SK-N-SH (cell line): ENCODE measurements around the gene SLCO2A1. TPM values are rescaled to one million over a fixed set of nuclear protein-coding genes. Genes with fewer than 3 reads are reported as not detected.

Experiments
- CTCF ChIA-PET: fragments of 300-600, 350-600 bp; formaldehyde crosslinking; extraction: SDS; loops from one replicate; lab custom pipeline; 2021; lab: Yijun Ruan, JAX
- POLR2A ChIA-PET: fragments of 350-600 bp; sonication (Branson Sonifier 250); formaldehyde crosslinking; extraction: SDS; loops from one replicate; lab custom pipeline; 2020; ENCODE audit warnings: antibody characterized with exemption, inconsistent platforms; lab: Yijun Ruan, JAX
- DNase-seq: peaks from one replicate; pipeline ENCODE4 v3.0.0; 2012
- H2AFZ ChIP-seq: fragments of 200-600 bp; sonication (generic); 2 replicates; pipeline ENCODE4 v1.8.1; 2016; ENCODE audit warnings: antibody characterized with exemption, mild to moderate bottlenecking, low read depth
- H3F3A ChIP-seq: fragments of 200-600 bp; sonication (generic); replicated peaks from 2 replicates; pipeline ENCODE3; 2016; ENCODE audit warnings: antibody characterized with exemption, mild to moderate bottlenecking; ENCODE audit not compliant: insufficient read depth
- H3K27ac ChIP-seq, 2 experiments: fragments of 200-500 bp in 1 of 2; fragments of 200-600 bp in 1 of 2; sonication (Bioruptor generic) in 1 of 2; sonication (generic), shearing (Covaris generic) in 1 of 2; 2 replicates each; pipeline versions ENCODE4 v1.5.1 to v1.6.1; 2014 to 2016; ENCODE audit warnings: low read depth in 2 of 2, inconsistent platforms in 1 of 2, low read length in 1 of 2, mild to moderate bottlenecking in 1 of 2, mixed read lengths in 1 of 2
- H3K27me3 ChIP-seq: fragments of 200-600 bp; sonication (generic), shearing (Covaris generic); 2 replicates; pipeline ENCODE4 v1.6.1; 2016; ENCODE audit warnings: mixed run types; ENCODE audit not compliant: insufficient read depth
- H3K36me3 ChIP-seq, 2 experiments: fragments of 200-500 bp in 1 of 2; fragments of 200-600 bp in 1 of 2; sonication (Bioruptor generic) in 1 of 2; sonication (generic) in 1 of 2; replicated peaks in 1 of 2; 2 replicates each; pipeline versions ENCODE3 to v1.5.1; 2014 to 2016; ENCODE audit warnings: low read length in 1 of 2, mild to moderate bottlenecking in 1 of 2; ENCODE audit not compliant: insufficient read depth in 2 of 2, control insufficient read depth in 1 of 2
- H3K4me1 ChIP-seq, 2 experiments: fragments of 200-500 bp in 1 of 2; fragments of 200-600 bp in 1 of 2; sonication (Bioruptor generic) in 1 of 2; sonication (generic), shearing (Covaris generic) in 1 of 2; 2 replicates each; pipeline versions ENCODE4 v1.5.1 to v1.6.1; 2014 to 2016; ENCODE audit warnings: low read depth in 1 of 2, low read length in 1 of 2, mixed run types in 1 of 2; ENCODE audit not compliant: insufficient read depth in 2 of 2, control insufficient read depth in 1 of 2
- H3K4me2 ChIP-seq: fragments of 200-600 bp; sonication (generic), shearing (Covaris generic); 2 replicates; pipeline ENCODE4 v1.6.1; 2017; ENCODE audit warnings: mixed run types
- H3K4me3 ChIP-seq, 2 experiments: fragments of 200-500 bp in 1 of 2; fragments of 200-600 bp in 1 of 2; sonication (Bioruptor generic) in 1 of 2; sonication (generic), shearing (Covaris generic) in 1 of 2; 2 replicates each; pipeline versions ENCODE4 v1.5.1 to v1.8.1; 2014 to 2016; ENCODE audit warnings: low read depth in 2 of 2, inconsistent platforms in 1 of 2, low read length in 1 of 2, mild to moderate bottlenecking in 1 of 2, mixed read lengths in 1 of 2, moderate library complexity in 1 of 2
- H3K79me2 ChIP-seq: fragments of 200-600 bp; sonication (generic); 2 replicates; pipeline ENCODE4 v1.8.1; 2017; ENCODE audit warnings: mild to moderate bottlenecking; ENCODE audit not compliant: insufficient read depth
- H3K9ac ChIP-seq: fragments of 200-600 bp; sonication (generic); 2 replicates; pipeline ENCODE4 v1.6.1; 2017; ENCODE audit warnings: mixed run types
- H3K9me2 ChIP-seq: fragments of 200-600 bp; sonication (generic); 2 replicates; pipeline ENCODE4 v1.6.1; 2017; ENCODE audit warnings: mixed run types
- H3K9me3 ChIP-seq: fragments of 200-600 bp; sonication (generic); 2 replicates; pipeline ENCODE4 v1.6.1; 2017; ENCODE audit warnings: mixed run types, mild to moderate bottlenecking, moderate library complexity
- H4K20me1 ChIP-seq: fragments of 200-600 bp; sonication (generic); 2 replicates; pipeline ENCODE4 v1.6.1; 2017; ENCODE audit warnings: mild to moderate bottlenecking, mixed run types; ENCODE audit not compliant: insufficient read depth
- ELF1 ChIP-seq: IDR thresholded peaks from 2 replicates; pipeline ENCODE4 v1.4.0; 2012
- FOXJ3 ChIP-seq: sonication (generic); formaldehyde crosslinking; IDR thresholded peaks from 2 replicates; pipeline ENCODE4 v1.5.1; 2020; ENCODE audit warnings: mild to moderate bottlenecking, missing genetic modification reagents
- GABPA ChIP-seq: IDR thresholded peaks from 2 replicates; pipeline ENCODE4 v1.4.0; 2012; ENCODE audit warnings: low read depth, mild to moderate bottlenecking
- RFX5 ChIP-seq: IDR thresholded peaks from 2 replicates; pipeline ENCODE4 v1.6.1; 2012; ENCODE audit warnings: mild to moderate bottlenecking, improper control_type of control experiment, low read length
- TCF12 ChIP-seq: IDR thresholded peaks from 2 replicates; pipeline ENCODE4 v1.4.0; 2012
- TEAD4 ChIP-seq: IDR thresholded peaks from 2 replicates; pipeline ENCODE4 v1.4.0; 2012; ENCODE audit warnings: mild to moderate bottlenecking, borderline replicate concordance; ENCODE audit not compliant: insufficient read depth
- USF1 ChIP-seq: IDR thresholded peaks from 2 replicates; pipeline ENCODE4 v1.4.0; 2012; ENCODE audit warnings: low read depth, borderline replicate concordance
- YY1 ChIP-seq: IDR thresholded peaks from 2 replicates; pipeline ENCODE4 v1.4.0; 2012; ENCODE audit warnings: low read depth, mild to moderate bottlenecking
- ZBTB33 ChIP-seq: IDR thresholded peaks from 2 replicates; pipeline ENCODE4 v1.4.0; 2012; ENCODE audit warnings: low read depth, borderline replicate concordance
- WGBS: methylation state at CpG from one replicate; pipeline ENCODE4 v1.1.6; 2017; ENCODE audit warnings: low lambda C conversion rate; 5-methylcytosine and 5-hydroxymethylcytosine counted together
- polyA plus RNA-seq, 3 experiments: library from polyadenylated mRNA; depleted of rRNA; stranded (reverse); fragments of >200 nt; gene quantifications; 2 replicates each; pipeline ENCODE4 v1.2.3, GENCODE V29; 2012
- TF ChIP-seq, protein P1 (sequence below): IDR thresholded peaks from 2 replicates; pipeline ENCODE4; 2012
- TF ChIP-seq, protein P2 (sequence below): fragments of 150-350 bp; IDR thresholded peaks from 2 replicates; pipeline ENCODE4 v1.6.1; 2017; ENCODE audit warnings: antibody characterized with exemption, low read length, low read depth, borderline replicate concordance
- TF ChIP-seq, protein P3 (sequence below): IDR thresholded peaks from 2 replicates; pipeline ENCODE4 v1.4.0; 2012; ENCODE audit warnings: low read depth

Gene SLCO2A1
- polyA plus RNA-seq, 1 of the 3 experiments (the other 2 are of a cell fraction): 9.3 TPM

DNA sequence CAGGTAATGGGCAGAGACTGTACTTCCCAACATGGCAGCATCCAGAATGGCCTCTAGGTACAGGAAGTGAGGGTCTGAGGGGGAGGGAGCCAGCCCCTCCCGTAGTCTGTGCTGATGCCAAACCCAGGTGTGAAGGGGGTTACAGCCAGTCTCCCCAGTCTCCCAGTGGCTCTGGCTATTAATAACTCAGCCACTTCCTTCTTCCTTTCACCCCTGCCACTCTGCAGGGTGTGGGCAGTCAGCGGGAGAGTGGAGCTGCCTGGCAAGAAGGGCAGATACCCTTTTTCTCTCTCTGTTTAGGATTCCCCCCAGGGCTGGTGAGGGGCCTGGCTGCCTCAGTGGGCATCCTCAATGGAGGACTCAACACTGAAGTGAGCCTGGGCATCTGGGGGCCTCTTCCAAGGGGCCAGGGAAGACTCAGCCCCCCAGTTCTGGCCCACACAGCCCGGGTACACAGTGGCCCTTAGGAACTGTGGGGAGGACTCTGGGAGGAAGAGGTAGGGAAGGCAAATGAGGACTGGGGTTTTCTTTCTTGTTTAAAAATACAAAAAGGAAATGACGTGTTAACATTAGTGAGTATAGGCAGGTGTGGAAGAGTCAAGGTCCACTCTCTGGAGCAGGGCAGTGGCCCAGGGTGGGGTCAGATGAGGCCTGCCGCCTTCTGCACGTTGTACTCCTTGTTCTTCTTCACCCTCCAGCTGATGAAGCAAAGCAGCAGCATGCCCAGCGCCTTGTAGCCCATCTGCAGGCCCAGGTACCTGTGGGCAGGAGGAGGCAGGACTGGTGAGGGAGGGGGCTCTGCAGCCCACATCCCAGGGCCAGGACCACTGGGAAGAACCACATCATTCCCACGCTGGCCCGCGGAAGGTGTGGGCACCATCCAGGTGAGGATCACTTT lies 95.4 kb downstream of the SLCO2A1 start (continued):
- TF ChIP-seq, protein P1, sequence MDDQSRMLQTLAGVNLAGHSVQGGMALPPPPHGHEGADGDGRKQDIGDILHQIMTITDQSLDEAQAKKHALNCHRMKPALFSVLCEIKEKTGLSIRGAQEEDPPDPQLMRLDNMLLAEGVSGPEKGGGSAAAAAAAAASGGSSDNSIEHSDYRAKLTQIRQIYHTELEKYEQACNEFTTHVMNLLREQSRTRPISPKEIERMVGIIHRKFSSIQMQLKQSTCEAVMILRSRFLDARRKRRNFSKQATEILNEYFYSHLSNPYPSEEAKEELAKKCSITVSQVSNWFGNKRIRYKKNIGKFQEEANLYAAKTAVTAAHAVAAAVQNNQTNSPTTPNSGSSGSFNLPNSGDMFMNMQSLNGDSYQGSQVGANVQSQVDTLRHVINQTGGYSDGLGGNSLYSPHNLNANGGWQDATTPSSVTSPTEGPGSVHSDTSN: no peak
- TF ChIP-seq, protein P2, sequence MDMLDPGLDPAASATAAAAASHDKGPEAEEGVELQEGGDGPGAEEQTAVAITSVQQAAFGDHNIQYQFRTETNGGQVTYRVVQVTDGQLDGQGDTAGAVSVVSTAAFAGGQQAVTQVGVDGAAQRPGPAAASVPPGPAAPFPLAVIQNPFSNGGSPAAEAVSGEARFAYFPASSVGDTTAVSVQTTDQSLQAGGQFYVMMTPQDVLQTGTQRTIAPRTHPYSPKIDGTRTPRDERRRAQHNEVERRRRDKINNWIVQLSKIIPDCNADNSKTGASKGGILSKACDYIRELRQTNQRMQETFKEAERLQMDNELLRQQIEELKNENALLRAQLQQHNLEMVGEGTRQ: no peak
- TF ChIP-seq YY1: no peak
- TF ChIP-seq TEAD4: no peak
- no peak for TF ChIP-seq ZBTB33
- TF ChIP-seq GABPA: no peak

DNA sequence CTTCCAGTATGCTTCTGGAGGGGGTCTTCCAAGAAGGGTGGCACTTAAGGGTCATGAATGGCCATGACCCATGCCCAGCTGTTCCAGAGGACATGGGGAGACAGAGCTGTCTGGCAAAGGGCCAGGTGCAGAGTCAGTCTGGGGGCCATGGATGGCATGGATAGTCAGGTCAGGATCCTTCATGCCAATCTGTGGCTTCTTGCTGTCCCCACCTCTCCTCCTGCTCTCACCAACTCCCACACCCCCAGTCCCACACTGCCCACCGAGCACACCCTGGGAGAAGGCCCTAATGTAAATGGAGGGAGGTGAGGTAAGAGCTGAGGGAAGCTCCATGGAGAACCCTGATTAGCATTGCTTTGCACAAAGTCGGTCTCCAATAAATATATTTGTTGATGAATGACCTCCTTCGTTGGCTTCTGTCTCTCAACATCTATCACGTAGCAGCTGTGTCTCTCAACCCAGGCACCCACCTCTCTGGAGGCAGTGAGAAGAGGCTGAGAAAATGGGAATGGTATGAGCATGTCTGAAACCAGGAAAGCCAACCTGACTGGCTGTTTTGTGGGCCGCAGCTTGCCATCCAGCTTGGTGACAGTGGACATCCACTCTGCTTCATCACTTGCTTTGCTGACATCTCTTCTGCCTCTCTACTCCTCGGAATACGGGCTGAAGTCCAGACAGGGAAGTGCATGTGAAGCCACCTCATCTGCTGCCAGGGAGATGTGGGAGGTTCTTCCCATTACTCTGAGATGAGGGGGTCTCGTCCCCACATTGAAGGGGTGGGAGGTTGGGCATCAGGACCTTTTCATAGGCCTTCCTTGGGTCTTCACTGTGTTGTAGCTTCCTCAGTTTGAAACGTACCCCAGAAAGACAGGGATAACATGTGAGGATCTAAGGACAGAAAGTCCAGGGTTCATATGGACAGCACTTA lies 96.4 kb downstream of the SLCO2A1 start:
- Histone ChIP-seq H3K9ac (no peak overlapping the region), H3K79me2 (no peaks in the 10 kb centered on the region), H3K27me3 (no peaks in the 10 kb centered on the region), H2AFZ (no peak overlapping the region), H3K27ac (no peak overlapping the region), H4K20me1 (no peaks in the 10 kb centered on the region), H3K36me3 (no peaks in the 10 kb centered on the region), H3K9me2 (no peaks in the 10 kb centered on the region), H3K4me2 (no peak overlapping the region), H3F3A (no peaks in the 10 kb centered on the region), H3K4me1 (peaks cover 0 to 6% of the 10 kb centered on the region in 2 experiments; a peak in 1 of 4 replicates), H3K4me3 (no peak overlapping the region), H3K9me3 (no peaks in the 10 kb centered on the region)
- WGBS: 90% methylated on average over 8 of the region's 9 CpGs
- no peak for TF ChIP-seq ELF1
- no peak for TF ChIP-seq TCF12
- TF ChIP-seq GABPA: no peak
- TF ChIP-seq RFX5: no peak
- TF ChIP-seq USF1: no peak
- TF ChIP-seq YY1: no peak
- TF ChIP-seq, protein P1: no peak
- TF ChIP-seq, protein P3, sequence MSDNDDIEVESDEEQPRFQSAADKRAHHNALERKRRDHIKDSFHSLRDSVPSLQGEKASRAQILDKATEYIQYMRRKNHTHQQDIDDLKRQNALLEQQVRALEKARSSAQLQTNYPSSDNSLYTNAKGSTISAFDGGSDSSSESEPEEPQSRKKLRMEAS: no peak
- no peak for TF ChIP-seq FOXJ3 (CRISPR knock-in tag)
- TF ChIP-seq TEAD4: no peak
- ChIA-PET CTCF (interaction anchor here (1.2 to 10.0 kb wide), 4 partner anchors 14 to 291 kb away, joined by 3 to 152 read pairs (median 54); no protein-coding TSS in a partner anchor), POLR2A (no interaction called here)
- DNase-seq: no peak
